Thoracic aorta (tissue), 2 donors: ENCODE measurements around the gene CXCL8. TPM values are rescaled to one million over a fixed set of nuclear protein-coding genes. Genes with fewer than 3 reads are reported as not detected.

Experiments used
- ATAC-seq: fragments of 150-250 bp; one replicate; pipeline ENCODE4 v1.8.0; 2017; ENCODE audit warnings: low read depth; ENCODE audit not compliant: insufficient number of reproducible peaks, low FRiP score
- DNase-seq: peaks from one replicate; pipeline ENCODE4 v3.0.0-alpha.2; 2020; ENCODE audit warnings: low spot score
- H3K27ac ChIP-seq, 2 donors: fragments of 200-600 bp; sonication (generic); 1 replicate in 1 of 2; 2 replicates in 1 of 2; pipeline ENCODE4 v1.5.1; 2016; ENCODE audit warnings: mild to moderate bottlenecking in 2 of 2, moderate library complexity in 2 of 2
- H3K27me3 ChIP-seq: fragments of 200-600 bp; sonication (generic); replicated peaks from 2 replicates; pipeline ENCODE4 v1.6.0; 2016; ENCODE audit warnings: mild to moderate bottlenecking; ENCODE audit not compliant: insufficient read depth
- H3K36me3 ChIP-seq: fragments of 200-600 bp; sonication (generic); one replicate; pipeline ENCODE4 v1.5.1; 2016
- H3K4me1 ChIP-seq, 2 donors: fragments of 200-600 bp; sonication (generic); 1 replicate in 1 of 2; 2 replicates in 1 of 2; pipeline versions ENCODE4 v1.5.1 to v1.6.0; 2016; ENCODE audit warnings: low read depth in 2 of 2, mild to moderate bottlenecking in 1 of 2; ENCODE audit not compliant: control insufficient read depth in 1 of 2
- H3K4me3 ChIP-seq: fragments of 200-600 bp; sonication (generic); 2 replicates; pipeline ENCODE4 v1.5.1; 2016; ENCODE audit warnings: mild to moderate bottlenecking
- H3K9me3 ChIP-seq: fragments of 200-600 bp; sonication (generic); 2 replicates; pipeline ENCODE4 v1.5.1; 2016
- total RNA-seq, 2 donors: library from RNA; depleted of rRNA; stranded (reverse); fragments of >200 nt; gene quantifications; one replicate each; pipeline versions ENCODE4 v1.1.0 to v1.2.3, GENCODE V29; 2016
- TF ChIP-seq, protein P1 (sequence below): fragments of 200-600 bp; sonication (generic); IDR thresholded peaks from one replicate; pipeline ENCODE4 v1.5.1; 2019; ENCODE audit warnings: antibody characterized with exemption

The CXCL8 gene
- total RNA-seq, 2 donors from 2014 or later = 5.4 to 6.9 TPM

- H3K27me3 ChIP-seq = no peaks in the 10 kb centered on the region
- ATAC-seq (no peak), DNase-seq (no peak)
- H3K4me1 ChIP-seq = no peaks in the 10 kb centered on the region
- H3K36me3 ChIP-seq = no peaks in the 10 kb centered on the region
- TF ChIP-seq, protein P1, sequence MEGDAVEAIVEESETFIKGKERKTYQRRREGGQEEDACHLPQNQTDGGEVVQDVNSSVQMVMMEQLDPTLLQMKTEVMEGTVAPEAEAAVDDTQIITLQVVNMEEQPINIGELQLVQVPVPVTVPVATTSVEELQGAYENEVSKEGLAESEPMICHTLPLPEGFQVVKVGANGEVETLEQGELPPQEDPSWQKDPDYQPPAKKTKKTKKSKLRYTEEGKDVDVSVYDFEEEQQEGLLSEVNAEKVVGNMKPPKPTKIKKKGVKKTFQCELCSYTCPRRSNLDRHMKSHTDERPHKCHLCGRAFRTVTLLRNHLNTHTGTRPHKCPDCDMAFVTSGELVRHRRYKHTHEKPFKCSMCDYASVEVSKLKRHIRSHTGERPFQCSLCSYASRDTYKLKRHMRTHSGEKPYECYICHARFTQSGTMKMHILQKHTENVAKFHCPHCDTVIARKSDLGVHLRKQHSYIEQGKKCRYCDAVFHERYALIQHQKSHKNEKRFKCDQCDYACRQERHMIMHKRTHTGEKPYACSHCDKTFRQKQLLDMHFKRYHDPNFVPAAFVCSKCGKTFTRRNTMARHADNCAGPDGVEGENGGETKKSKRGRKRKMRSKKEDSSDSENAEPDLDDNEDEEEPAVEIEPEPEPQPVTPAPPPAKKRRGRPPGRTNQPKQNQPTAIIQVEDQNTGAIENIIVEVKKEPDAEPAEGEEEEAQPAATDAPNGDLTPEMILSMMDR = no peak
- H3K27ac ChIP-seq = no peak overlapping the region
- H3K4me3 ChIP-seq = no peak overlapping the region
- H3K9me3 ChIP-seq = no peaks in the 10 kb centered on the region
These were observed 10.8 kb downstream of the CXCL8 start for GRCh38 chr4:73751166-73751565.

GRCh38 chr4:73751830-73752229 is 11.5 kb downstream of the CXCL8 start:
- H3K27ac ChIP-seq = no peak overlapping the region
- H3K4me1 ChIP-seq = no peaks in the 10 kb centered on the region
- ATAC-seq (no peak), DNase-seq (no peak)
- H3K36me3 ChIP-seq = no peaks in the 10 kb centered on the region
- no peaks in the 10 kb centered on the region for H3K9me3 ChIP-seq
- TF ChIP-seq, protein P1 = no peak
- H3K4me3 ChIP-seq = no peak overlapping the region
- no peaks in the 10 kb centered on the region for H3K27me3 ChIP-seq

DNA sequence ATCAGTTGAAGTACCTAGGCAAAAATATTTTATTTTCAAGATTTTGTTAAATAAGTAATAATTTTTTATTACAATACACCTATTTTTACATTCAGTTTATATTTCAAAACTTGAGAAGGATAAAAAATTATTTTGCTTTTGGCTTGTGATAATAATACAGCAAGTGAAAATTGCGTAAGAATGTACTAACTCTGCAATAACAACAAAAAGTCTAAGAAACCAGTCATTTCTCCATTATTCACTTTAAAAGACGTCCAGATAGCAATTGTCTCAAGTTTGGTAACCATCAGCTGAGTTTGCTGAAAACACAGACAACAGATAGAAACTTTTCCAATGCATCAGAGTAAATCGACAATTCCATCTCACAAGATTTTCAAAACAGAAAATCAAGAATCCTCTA is 12.1 kb downstream of the CXCL8 start:
- Histone ChIP-seq H3K4me1 (no peaks in the 10 kb centered on the region), H3K9me3 (no peaks in the 10 kb centered on the region), H3K36me3 (no peaks in the 10 kb centered on the region), H3K27ac (no peak overlapping the region), H3K4me3 (no peak overlapping the region), H3K27me3 (no peaks in the 10 kb centered on the region)
- ATAC-seq (no peak), DNase-seq (no peak)
- TF ChIP-seq, protein P1 = no peak

DNA sequence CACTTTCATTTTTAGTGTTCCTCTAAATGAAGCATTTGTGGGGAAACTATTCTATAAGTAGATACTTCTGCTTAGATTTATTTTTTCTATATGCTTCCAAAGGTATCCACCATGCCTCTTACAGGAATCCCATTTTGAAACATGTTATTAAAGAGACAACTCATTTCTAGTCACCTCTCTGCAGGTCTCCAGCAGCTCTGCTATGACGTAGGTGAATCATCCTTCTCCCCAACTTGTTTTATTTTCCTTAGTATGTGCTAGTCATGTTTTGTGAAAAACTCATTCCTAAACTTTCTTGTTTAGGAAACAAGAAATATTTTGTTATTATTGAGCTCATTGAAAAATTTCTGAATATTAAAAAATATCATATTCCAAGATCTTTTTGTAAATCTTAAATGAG is 12.8 kb downstream of the CXCL8 start:
- no peaks in the 10 kb centered on the region for H3K27me3 ChIP-seq

DNA sequence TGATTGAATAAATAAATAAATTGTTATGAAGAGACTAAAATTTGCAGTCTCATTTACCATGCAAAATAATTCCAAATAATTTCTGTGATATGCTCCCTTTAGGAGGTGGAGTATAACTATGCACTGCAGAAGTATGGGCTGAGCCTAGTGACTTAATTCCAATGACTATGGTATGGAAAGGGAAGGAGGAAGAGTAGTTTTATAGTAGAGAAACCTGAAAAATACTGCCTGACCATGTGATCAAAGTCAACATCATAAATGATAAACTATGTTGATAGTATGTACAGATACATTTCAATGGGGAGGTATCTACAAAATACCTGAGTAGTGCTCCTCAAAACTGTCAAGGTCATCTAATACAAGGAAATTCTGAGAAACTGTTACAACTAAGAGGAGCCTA is 14.6 kb downstream of the CXCL8 start:
- no peak for ATAC-seq
- no peak for DNase-seq

More for the DNA sequence above, 12.8 kb downstream of the CXCL8 start:
- ATAC-seq (no peak), DNase-seq (no peak)
- no peaks in the 10 kb centered on the region for H3K4me1 ChIP-seq
- no peak overlapping the region for H3K4me3 ChIP-seq
- no peaks in the 10 kb centered on the region for H3K36me3 ChIP-seq
- H3K9me3 ChIP-seq = no peaks in the 10 kb centered on the region
- no peak overlapping the region for H3K27ac ChIP-seq
- TF ChIP-seq, protein P1 = no peak

More for the DNA sequence above, 14.6 kb downstream of the CXCL8 start:
- TF ChIP-seq, protein P1 = no peak
- H3K4me1 ChIP-seq = no peaks in the 10 kb centered on the region
- H3K9me3 ChIP-seq = no peaks in the 10 kb centered on the region
- H3K27ac ChIP-seq = no peak overlapping the region
- no peaks in the 10 kb centered on the region for H3K36me3 ChIP-seq
- no peaks in the 10 kb centered on the region for H3K27me3 ChIP-seq
- H3K4me3 ChIP-seq = no peak overlapping the region
